ENCODE results near the gene CD27.
"Not testable (repeated sequence)": the region's sequence is repeated elsewhere in the genome, so short reads cannot be mapped to it uniquely, and the experiment has no call there.

Gene CD27

GRCh38 chr12:6463216-6463615 lies 18.5 kb downstream of the CD27 start:
- DNase-seq = no peak

- DNase-seq = no peak
Observed at GRCh38 chr12:6463858-6464257, 19.1 kb downstream of the CD27 start.

DNA sequence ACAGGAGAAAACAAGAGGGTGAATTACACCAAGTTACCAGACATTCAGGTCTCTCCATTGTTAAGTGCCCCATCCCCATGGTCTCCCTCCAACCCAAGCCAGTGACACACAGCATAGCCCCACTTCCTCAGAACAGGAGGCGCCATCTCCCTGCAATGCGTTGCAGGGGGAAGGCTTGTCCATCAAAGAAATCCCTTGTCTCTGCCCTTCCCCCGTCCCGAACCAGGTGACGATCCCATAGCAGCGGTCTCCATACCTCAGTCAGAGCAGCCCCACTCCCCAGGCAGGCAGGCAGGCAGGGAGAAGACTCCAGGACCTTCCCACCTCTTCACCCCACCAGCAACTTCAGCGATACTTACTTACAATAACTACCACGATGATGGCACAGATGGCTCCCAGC lies 19.8 kb downstream of the CD27 start:
- DNase-seq = no peak

GRCh38 chr12:6465467-6466183 lies 20.9 kb downstream of the CD27 start:
- DNase-seq = no peak

- DNase-seq = no peak
Observed at GRCh38 chr12:6466184-6466573, 21.4 kb downstream of the CD27 start.

DNA sequence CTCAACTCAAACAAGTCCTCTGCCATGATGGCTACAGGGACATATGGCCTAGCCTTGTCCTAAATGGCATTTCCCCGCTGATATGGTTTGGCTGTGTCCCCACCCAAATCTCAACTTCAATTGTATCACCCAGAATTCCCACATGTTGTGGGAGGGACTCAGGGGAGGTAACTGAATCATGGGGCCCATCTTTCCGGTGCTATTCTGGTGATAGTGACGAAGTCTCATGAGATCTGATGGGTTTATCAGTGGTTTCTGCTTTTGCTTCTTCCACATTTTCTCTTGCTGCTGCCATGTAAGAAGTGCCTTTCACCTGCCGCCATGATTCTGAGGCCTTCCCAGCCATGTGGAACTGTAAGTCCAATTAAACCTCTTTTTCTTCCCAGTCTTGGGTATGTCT lies 22.0 kb downstream of the CD27 start:
- DNase-seq = not testable (repeated sequence)

- DNase-seq = not testable (repeated sequence)
Observed at GRCh38 chr12:6467571-6468282, 23.0 kb downstream of the CD27 start.

DNA sequence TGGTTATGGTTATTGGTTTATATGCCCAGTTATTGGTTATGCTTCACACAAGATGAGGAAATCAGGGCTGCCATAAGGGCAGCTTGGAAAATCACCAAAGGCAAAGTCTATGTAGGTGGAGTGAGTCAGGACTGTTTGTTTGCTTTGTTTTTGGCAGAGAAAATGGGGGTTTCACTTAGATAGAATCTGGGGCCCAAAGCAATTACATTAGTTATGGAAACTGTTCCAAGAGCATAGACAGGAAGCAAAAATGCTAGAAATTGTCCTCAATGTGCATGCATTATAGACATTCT lies 23.5 kb downstream of the CD27 start:
- no peak for DNase-seq

GRCh38 chr12:6469092-6469491 lies 24.3 kb downstream of the CD27 start:
- DNase-seq = no peak

DNA sequence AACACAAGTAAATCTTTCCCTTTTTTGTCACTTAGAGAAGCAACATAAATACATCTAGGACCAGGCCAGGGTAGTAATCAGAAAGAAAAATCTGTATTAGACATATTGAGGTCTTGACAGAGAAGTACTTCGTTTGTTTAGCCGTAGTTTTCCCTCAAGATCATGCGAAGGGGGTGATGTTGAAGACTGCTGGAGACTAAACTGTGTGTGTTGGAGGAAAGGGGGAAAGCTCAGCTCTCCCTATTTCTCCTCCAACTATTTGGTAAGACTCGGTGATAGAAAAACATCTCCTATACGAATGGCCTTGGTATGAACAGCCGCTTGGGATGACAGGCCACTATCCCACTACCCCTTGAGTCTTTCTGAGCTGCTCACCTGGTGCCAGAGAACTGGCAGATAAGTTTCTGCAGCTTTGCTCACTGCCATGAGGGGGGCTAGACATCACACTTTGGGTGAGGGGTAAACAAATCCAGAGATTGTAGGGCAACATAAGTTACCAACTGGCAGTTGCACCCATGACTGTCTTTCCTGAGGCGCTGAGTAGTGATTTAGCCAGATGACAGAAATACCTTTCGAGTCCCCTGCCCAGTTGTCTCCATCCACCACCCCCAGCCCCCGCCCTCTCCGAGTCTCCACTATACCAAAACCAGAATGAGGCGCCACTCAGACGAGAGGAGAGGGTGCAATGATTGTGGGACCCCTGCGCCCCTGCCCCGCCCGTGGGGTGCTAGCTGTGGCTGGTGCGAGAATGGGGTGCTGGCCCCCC lies 25.0 kb downstream of the CD27 start:
- DNase-seq = no peak

DNA sequence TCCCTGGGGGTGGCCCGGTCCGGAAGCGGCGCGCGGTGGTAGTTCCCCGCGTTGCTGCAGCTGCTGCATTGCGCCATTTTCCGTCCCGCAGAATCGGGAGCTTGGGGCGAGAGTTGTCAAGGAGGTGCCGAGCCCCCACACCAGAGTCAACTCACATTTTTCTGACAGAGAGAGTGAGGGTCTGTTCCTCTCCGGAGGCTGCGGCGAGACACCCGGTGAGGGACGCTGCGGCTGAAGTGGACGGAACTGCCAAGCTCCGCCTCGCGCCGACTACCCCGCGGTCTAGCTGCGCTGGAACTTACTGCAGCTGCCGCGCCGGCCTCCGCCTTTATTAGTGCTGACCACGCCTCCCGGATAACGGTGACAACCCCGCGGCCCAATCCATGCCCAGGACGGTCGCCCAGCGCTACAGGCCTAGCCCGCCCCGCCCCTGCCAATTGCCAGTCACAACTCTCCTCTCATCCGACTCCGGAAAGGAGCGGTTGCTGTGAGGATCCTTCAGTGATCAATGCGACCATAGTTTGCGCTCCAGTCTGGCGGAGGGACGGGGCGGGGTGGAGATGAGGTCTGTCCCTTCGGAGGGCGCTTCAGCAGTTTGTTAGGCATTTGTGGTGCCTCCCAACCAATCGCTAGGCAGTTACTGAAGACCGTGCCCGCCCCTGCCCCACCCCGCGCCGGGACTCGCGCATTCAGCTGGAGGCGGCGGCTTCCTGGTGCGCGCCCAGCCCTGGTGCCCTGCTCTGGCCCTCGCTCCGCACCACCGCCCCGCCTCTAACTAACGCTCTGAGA lies 25.8 kb downstream of the CD27 start, which contains the start of gene VAMP1:
Gene VAMP1, minus strand, starts transcription at position 303 of the 789 bp plus-strand sequence. Its CDS starts 146 bp downstream, at position 157.
- DNase-seq = peak; percentile 93

GRCh38 chr12:6471989-6472360 lies 27.2 kb downstream of the CD27 start:
- no peak for DNase-seq

DNA sequence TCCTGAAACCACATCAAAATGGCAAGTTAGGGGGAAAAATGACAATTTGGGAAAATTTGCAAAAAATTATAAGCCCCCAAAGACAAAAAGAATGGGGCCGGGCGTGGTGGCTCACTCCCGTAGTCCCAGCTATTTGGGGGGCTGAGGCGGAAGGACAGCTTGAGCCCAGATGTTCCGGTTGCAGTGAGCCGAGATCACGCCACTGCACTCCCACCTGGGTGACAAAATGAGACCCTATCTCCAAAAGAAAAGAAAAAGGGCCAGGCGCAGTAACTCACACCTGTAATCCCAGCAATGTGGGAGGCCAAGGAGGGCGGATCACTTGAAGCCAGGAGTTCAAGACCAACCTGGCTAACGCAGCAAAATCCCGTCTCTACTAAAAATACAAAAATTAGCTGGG lies 27.7 kb downstream of the CD27 start:
- no peak for DNase-seq

GRCh38 chr12:6475233-6475975 lies 30.6 kb downstream of the CD27 start:
- not testable (repeated sequence) for DNase-seq

DNA sequence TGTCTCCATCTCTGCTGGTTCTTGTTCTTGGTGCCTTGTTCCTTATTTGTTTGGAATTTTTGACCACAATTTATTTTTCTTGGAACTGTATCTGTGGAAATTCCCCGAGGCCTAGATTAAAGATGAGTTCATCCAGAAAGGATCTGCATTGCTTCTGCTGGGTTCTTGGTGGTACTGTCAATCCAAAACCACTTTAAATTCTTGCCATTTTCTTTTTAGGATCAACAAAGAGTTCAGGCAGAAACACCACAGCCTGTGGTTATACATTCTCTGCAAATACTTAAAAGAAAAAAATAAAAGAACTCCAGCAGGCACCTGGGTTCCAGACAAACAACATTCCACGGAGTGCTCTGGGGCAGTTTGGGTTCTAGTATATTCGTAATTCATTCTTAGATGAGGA lies 31.7 kb downstream of the CD27 start:
- DNase-seq = no peak

- not testable (repeated sequence) for DNase-seq
Observed at GRCh38 chr12:6477601-6478377, 33.0 kb downstream of the CD27 start.

GRCh38 chr12:6478416-6478815 lies 33.7 kb downstream of the CD27 start:
- DNase-seq = no peak

DNA sequence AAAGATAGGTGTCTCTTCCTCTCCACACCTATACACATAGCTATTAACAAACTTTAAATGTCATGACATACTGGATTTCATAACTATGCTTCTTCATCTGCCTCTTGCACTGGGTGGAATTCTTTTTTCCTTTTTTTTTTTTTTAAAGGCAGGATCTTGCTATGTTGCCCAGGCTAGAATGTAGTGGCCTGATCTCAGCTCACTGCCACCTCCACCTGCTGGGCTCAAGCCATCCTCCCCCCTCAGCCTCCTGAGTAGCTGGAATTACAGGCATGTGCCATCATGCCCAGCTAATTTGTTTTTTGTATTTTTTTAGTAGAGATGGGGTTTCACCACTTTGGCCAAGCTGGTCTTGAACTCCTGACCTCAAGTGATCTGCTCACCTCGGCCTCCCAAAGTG lies 43.5 kb downstream of the CD27 start:
- DNase-seq = no peak

GRCh38 chr12:6489449-6489848 lies 44.7 kb downstream of the CD27 start:
- no peak for DNase-seq

DNA sequence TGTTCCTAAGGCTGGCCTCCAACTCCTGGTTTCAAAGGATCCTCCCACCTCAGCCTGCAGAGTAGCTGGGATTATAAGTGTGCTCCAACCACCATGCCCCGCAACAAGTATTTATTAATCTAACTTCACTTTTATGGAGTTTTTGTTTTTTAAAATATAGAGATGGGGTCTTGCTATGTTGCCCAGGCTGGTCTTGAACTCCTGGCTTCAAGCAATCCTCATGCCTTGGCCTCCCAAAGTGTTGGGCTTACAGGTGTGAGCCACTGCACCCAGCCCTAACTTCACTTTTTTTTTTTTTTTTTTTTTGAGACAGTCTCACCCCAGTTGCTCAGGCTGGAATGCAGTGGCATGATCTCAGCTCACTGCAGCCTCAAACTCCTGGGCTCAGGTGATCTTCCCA lies 45.9 kb downstream of the CD27 start:
- DNase-seq = not testable (repeated sequence)

- peak; percentile 92 for DNase-seq
Observed at GRCh38 chr12:6492838-6493496, 48.2 kb downstream of the CD27 start, which contains the start of gene MRPL51. MRPL51 (minus strand) TSS chr12:6493262; CDS start chr12:6493136, 126 bp downstream.
